ENCODE measurements around the gene SCAPER. TPM values are rescaled to one million over a fixed set of nuclear protein-coding genes. Genes with fewer than 3 reads are reported as not detected.

Gene SCAPER
- total RNA-seq, 3 donors from 2014 or later = 19.5 to 49.8 (median 28.5) TPM

GRCh38 chr15:76945494-76946093, 40.5 kb upstream of the SCAPER start:
- intact Hi-C loops (cut with DNase I; ENCODE audit: low total_unique reads) = no loop called here

GRCh38 chr15:76942331-76942730, 37.2 kb upstream of the SCAPER start:
- no peak for TF ChIP-seq CTCF (IDR thresholded peaks at IDR 0.05)
- TF ChIP-seq POLR2AphosphoS5 (IDR thresholded peaks at IDR 0.05) = no peak
- no peak for TF ChIP-seq POLR2A (IDR thresholded peaks at IDR 0.05)
- intact Hi-C loops (cut with DNase I; ENCODE audit: low total_unique reads) = no loop called here

More at GRCh38 chr15:76945494-76946093, 40.5 kb upstream of the SCAPER start:
- DNase-seq (ENCODE audit: low spot score in 2 of 2) = no peak
- TF ChIP-seq POLR2AphosphoS5 (IDR thresholded peaks at IDR 0.05) = no peak
- no peak for TF ChIP-seq CTCF (IDR thresholded peaks at IDR 0.05)
- no peak for TF ChIP-seq POLR2A (IDR thresholded peaks at IDR 0.05)
- Histone ChIP-seq H3K4me3 (no peak overlapping the region), H3K9me3 (no peaks in the 10 kb centered on the region), H3K27me3 (no peaks in the 10 kb centered on the region), H3K27ac (no peak overlapping the region), H3K4me1 (no peaks in the 10 kb centered on the region), H3K36me3 (peaks cover 6% of the 10 kb centered on the region)

GRCh38 chr15:76941636-76942035, 36.5 kb upstream of the SCAPER start:
- DNase-seq (ENCODE audit: low spot score in 2 of 2) = no peak
- Histone ChIP-seq H3K9me3 (no peaks in the 10 kb centered on the region), H3K27me3 (no peaks in the 10 kb centered on the region), H3K36me3 (peaks cover 6% of the 10 kb centered on the region), H3K4me1 (no peaks in the 10 kb centered on the region), H3K4me3 (no peak overlapping the region), H3K27ac (no peak overlapping the region)
- intact Hi-C loops (cut with DNase I; ENCODE audit: low total_unique reads) = no loop called here
- TF ChIP-seq CTCF (IDR thresholded peaks at IDR 0.05) (no peak), POLR2AphosphoS5 (IDR thresholded peaks at IDR 0.05) (no peak), POLR2A (IDR thresholded peaks at IDR 0.05) (no peak)

More at GRCh38 chr15:76942331-76942730, 37.2 kb upstream of the SCAPER start:
- peaks cover 6% of the 10 kb centered on the region for H3K36me3 ChIP-seq
- no peak for DNase-seq (ENCODE audit: low spot score in 2 of 2)
- no peaks in the 10 kb centered on the region for H3K4me1 ChIP-seq
- H3K4me3 ChIP-seq = no peak overlapping the region
- no peak overlapping the region for H3K27ac ChIP-seq
- H3K9me3 ChIP-seq = no peaks in the 10 kb centered on the region
- H3K27me3 ChIP-seq = no peaks in the 10 kb centered on the region

GRCh38 chr15:76939715-76940114, 34.6 kb upstream of the SCAPER start:
- TF ChIP-seq POLR2AphosphoS5 (IDR thresholded peaks at IDR 0.05) (no peak), CTCF (IDR thresholded peaks at IDR 0.05) (no peak), POLR2A (IDR thresholded peaks at IDR 0.05) (no peak)
- intact Hi-C loops (cut with DNase I; ENCODE audit: low total_unique reads) = no loop called here
- H3K4me3 ChIP-seq = no peak overlapping the region
- no peak overlapping the region for H3K27ac ChIP-seq
- H3K4me1 ChIP-seq = no peaks in the 10 kb centered on the region
- no peak for DNase-seq (ENCODE audit: low spot score in 2 of 2)
- no peaks in the 10 kb centered on the region for H3K9me3 ChIP-seq
- peaks cover 6% of the 10 kb centered on the region for H3K36me3 ChIP-seq
- no peaks in the 10 kb centered on the region for H3K27me3 ChIP-seq

- H3K4me1 ChIP-seq = no peaks in the 10 kb centered on the region
- intact Hi-C loops (cut with DNase I; ENCODE audit: low total_unique reads) = no loop called here
- no peaks in the 10 kb centered on the region for H3K9me3 ChIP-seq
- H3K27me3 ChIP-seq = no peaks in the 10 kb centered on the region
- TF ChIP-seq CTCF (IDR thresholded peaks at IDR 0.05) = no peak
- no peak for TF ChIP-seq POLR2A (IDR thresholded peaks at IDR 0.05)
- TF ChIP-seq POLR2AphosphoS5 (IDR thresholded peaks at IDR 0.05) = no peak
- peaks cover 6% of the 10 kb centered on the region for H3K36me3 ChIP-seq
- DNase-seq (ENCODE audit: low spot score in 2 of 2) = no peak
- no peak overlapping the region for H3K27ac ChIP-seq
- no peak overlapping the region for H3K4me3 ChIP-seq
Measured at GRCh38 chr15:76938752-76939151, 33.6 kb upstream of the SCAPER start.

All from breast epithelium (tissue), 4 donors.